ENCODE results near the gene NTN5.
"Not testable (repeated sequence)": the region's sequence is repeated elsewhere in the genome, so short reads cannot be mapped to it uniquely, and the experiment has no call there.

NTN5 gene

DNA sequence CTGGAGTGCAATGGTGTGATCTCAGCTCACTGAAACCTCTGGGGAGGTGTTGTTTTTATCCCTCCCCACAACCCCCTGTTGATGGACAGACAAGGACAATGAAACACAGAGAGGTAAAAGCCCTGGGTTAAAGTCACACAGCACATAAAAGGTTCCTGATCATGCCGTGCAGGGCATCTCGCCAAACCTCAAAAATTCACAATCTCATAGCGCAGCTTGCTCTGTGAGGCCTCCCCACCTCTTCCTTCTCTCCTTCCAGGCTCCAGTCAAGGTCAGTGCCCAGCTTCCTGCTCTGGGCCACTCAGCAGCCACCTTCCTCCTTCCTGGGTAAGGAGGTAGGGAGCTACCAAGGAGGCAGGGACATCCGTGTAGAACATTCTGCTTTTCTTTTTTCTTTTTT lies 25.2 kb upstream of the NTN5 start:
- no peak for FAIRE-seq
- DNase-seq (ENCODE audit: insufficient read length, low spot score), result no peak

DNA sequence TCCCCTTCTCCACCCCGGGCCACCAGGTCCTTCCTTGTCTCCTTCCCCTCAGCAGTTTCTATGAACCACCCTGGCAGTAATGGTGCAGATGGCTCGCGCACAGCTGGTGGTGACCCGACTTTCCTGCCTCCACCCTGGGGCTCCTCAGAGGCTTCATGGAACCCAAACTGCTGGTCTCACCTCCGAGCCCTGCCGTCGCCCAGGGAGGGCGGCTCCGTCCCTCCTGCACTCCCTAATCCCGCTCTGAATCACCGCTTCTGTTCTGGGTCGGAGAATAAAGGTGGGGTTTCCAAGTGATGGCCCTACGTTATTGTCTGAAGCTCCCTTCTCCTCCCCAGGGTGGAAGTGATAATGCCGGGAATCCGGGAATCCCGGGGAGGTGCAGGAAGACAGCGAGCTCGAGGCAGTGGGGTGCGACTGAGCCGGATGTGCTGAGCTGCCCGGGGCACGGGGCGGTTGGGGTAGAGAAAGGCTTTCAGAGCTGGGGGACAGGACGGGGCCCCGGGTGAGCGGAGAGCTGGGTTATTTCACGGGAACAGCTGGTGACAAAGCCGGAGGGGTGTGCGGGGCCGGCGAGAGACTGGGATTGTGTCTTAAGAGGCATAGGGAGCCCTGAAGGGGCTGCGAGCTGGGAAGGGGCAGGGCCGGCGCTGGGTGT lies 23.7 kb upstream of the NTN5 start:
- FAIRE-seq, result no peak
- no peak for DNase-seq (ENCODE audit: insufficient read length, low spot score)

DNA sequence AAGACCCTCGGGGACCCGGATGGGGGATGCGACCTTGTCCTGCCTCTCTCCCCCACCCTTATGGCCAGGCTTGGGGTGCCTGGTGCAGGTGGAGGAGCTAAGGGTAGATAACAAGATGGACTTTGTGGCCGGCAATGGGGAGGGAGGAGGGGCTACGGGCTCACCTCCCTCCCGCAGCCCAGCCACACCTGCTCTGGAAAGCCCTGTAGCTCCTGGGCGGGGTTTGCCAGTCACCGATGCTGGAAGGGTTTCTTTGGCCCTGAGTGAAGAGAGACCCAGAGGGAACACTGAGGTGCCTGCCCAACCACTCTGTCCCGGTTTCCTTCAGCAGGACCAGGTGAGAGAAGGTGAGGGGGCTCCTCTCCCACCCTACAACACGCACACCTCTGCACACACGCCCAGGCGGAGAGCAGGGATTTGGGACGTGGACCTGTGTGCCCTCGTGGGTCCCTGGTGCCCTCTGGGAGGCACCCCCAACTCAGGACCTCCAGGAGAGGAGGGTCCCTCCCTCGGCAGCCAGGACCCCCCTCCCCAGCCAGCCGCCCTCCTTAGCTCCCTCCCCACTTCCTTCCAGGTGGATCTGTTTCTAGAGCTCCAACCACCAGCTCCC lies 23.0 kb upstream of the NTN5 start, which contains the start of gene FUT2:
TSS of gene FUT2 (plus strand) at position 229 of the 610 bp plus-strand sequence. CDS start 6,986 bp downstream, outside the sequence.
- DNase-seq (ENCODE audit: insufficient read length, low spot score) (no peak), FAIRE-seq (no peak)

DNA sequence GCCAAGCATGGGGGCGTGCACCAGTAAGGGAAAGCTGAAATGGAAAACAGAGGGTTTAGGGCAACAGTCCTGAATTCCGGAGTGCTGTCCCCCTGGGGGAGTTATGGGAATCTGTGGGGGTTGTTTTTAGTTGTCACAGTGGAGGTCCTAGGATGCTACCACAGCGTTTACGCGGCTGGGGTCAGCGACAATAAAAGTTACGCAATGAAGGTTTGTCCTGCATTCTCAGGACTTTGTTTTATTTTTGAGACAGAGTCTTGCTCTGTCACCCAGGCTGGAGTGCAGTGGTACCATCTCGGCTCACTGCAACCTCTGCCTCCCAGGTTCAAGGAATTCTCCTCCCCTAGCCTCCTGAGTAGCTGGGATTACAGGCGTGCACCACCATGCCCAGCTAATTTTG lies 20.8 kb upstream of the NTN5 start:
- not testable (repeated sequence) for FAIRE-seq; DNase-seq (ENCODE audit: insufficient read length, low spot score)

DNA sequence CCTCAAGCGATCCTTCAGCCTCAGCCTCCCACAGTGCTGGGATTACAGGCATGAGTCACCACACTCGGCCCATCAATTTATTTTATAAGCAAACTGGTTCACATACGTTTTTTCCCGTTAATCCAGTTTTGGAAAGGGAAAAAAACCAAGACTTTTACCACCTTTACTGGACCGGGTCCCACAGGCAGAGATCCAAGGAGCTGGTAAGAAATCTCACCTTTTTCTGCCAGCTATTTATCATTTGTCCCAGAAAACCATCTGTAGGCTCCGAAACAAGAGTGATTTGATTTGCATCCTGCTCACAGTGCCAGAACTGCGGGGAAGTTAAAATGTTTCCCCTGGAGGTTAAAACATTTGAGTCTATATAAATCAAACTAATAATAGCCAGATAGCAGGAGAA lies 16.6 kb upstream of the NTN5 start:
- FAIRE-seq (no peak), DNase-seq (ENCODE audit: insufficient read length, low spot score) (no peak)

DNA sequence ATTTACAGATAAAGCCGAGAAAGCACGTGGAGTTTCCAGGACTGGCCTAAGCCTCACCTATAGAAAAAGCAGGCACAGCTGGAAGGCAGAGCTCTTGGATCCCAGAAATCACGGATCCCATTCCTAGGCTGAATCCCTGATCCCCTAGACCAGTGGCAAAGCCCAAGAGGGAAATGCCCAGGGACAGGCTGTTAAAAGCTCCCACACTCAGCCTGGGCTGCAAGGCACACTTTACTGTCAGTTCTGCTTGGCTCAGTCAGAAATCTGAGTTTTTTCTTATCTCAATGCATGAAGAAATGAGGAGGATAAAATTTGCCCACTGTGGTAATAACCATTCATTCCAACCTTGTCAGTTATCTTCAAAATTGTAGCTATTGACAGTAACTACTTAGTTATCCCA lies 15.0 kb upstream of the NTN5 start:
- no peak for FAIRE-seq
- DNase-seq (ENCODE audit: insufficient read length, low spot score), result no peak

DNA sequence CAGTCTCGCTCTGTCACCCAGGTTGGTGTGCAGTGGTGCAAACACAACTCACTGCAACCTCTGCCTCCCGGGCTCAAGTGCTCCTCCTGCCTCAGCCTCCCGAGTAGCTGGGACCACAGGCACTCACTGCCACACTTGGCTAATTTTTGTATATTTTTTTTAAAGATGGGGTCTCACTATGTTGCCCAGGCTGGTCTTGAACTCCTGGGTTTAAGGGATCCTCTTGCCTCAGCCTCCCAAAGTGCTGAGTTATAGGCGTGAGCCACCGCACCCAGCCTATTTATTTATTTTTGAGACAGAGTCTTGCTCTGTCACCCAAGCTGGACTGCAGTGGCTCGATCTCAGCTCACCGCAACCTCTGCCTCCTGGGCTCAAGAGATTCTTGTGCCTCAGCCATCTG lies 13.8 kb upstream of the NTN5 start:
- not testable (repeated sequence) for DNase-seq (ENCODE audit: insufficient read length, low spot score); FAIRE-seq

DNA sequence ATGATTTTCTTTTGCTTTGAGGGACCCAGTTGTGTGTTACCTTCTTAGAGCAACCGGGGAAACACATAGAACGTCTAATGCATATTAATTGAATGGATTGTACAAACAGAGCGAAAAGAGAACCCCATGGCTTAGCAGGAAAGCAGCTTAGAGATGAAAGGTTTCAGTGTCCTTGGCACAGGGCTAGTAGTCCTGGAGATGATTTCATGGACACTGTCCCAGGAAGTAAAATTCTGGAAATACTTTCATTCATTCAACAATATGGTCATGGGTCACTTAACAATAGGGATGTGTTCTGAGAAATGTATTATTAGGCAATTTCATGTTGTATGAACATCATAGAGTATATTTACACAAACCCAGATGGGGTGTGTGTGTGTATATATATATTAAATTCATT lies 13.3 kb upstream of the NTN5 start:
- FAIRE-seq, result no peak
- no peak for DNase-seq (ENCODE audit: insufficient read length, low spot score)

DNA sequence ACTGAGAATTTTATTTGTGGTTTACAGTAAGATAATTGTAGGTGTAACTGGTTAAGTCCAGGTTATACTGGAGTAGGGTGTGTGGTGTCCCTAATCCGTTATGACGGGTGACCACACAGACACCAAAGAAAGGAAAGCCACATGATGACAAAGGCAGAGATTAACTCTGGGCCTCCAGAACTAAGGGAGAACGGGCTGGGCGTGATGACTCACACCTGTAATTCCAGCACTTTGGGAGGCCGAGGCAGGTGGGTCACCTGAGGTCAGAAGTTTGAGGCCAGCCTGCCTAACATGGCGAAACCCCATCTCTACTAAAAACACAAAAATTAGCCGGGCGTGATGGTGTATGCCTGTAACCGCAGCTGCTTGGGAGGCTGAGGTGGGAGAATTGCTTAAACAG lies 12.8 kb upstream of the NTN5 start:
- no peak for DNase-seq (ENCODE audit: insufficient read length, low spot score)
- FAIRE-seq, result no peak

DNA sequence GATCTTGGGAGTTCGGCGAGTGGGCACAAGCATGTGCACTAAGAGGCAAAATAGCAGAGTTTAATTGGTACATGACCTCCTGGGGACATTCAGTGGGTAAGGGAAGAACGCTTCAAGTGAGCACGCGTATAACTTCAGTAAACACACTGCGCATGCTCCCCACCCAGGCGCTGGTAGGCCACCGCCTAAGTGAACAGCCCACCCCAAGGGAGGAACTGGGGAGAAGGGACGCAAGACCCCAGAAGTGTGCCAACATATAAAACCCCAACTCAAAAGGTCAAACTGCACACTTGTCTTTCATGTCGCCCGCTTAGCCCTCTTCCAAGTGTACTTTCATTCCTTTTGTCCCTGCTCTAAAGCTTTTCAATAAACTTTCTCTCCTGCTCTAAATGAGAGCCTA lies 10.5 kb upstream of the NTN5 start:
- DNase-seq (ENCODE audit: insufficient read length, low spot score) (no peak), FAIRE-seq (no peak)

DNA sequence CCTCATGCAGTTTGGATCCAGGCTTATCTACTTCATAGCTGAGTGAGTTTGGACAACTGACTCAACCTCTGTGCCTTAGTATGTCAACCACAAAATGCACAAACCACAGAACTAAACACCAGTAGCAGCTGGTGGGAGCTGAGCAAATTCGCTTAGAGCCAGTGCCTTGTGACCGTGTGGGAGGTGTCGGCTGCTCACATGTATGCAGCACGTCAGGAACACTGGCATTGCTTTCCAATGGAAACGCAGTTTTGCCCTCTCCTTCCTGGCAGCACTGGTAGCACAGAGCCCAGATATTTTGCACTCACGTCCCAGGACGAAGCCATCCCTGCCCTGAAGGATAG lies 8.3 kb upstream of the NTN5 start:
- DNase-seq (ENCODE audit: insufficient read length, low spot score) (no peak), FAIRE-seq (no peak)

DNA sequence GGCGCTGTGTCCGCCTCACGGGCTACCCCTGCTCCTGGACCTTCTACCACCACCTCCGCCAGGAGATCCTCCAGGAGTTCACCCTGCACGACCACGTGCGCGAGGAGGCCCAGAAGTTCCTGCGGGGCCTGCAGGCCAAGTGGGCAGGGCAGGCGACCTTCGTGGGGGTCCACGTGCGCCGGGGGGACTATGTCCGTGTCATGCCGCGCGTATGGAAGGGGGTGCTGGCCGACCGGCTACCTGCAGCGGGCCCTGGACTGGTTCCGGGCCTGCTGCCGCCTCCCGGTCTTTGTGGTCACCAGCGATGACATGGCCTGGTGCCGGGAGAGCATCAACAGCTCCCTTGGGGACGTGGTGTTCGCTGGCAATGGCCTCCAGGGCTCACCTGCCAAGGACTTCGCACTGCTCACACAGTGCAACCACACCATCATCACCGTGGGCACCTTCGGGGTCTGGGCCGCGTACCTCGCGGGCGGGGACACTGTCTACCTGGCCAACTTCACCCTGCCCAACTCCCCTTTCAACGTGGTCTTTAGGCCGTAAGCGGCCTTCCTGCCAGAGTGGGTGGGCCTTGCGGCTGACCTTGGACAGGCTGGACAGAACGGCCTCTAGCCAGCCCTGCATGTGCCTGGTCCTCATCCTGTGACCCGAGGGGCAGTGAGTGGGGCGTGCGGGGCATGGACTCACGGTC lies 7.8 kb upstream of the NTN5 start:
- no peak for FAIRE-seq
- DNase-seq (ENCODE audit: insufficient read length, low spot score), result no peak

DNA sequence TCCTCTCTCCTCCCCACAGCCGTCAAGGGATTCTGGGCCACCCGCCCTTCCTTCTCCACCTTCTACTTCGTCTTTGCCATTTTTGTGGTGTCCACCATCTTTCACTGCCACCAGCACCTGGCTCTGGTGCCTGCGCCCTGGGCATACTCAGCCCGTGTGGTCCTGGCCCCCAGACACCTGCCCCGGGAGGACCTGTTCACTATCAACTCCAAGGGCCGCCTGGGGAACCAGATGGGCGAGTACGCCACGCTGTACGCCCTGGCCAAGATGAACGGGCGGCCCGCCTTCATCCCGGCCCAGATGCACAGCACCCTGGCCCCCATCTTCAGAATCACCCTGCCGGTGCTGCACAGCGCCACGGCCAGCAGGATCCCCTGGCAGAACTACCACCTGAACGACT lies 7.2 kb upstream of the NTN5 start:
- not testable (repeated sequence) for DNase-seq (ENCODE audit: insufficient read length, low spot score)
- peak; percentile 54 for FAIRE-seq

DNA sequence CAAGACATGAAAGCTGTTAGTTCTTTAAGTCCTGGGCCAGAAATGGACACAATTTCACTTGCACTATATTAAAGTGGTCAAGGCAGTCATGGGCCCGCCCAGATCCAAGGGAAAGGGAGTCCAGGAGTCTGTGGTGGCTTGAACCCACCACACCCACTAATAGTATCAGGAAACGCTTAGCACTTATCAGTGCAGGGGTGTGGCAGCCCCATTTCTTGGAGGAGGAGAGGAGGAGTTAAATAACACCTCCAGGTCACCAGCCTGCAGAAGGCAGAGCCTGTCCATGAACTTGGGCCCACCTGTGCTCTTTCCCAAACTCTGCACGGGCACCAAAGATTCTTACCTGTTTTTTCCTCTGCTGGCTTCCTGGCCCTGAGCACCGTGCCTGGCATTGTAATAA lies 5.4 kb upstream of the NTN5 start:
- DNase-seq (ENCODE audit: insufficient read length, low spot score) (no peak), FAIRE-seq (no peak)

DNA sequence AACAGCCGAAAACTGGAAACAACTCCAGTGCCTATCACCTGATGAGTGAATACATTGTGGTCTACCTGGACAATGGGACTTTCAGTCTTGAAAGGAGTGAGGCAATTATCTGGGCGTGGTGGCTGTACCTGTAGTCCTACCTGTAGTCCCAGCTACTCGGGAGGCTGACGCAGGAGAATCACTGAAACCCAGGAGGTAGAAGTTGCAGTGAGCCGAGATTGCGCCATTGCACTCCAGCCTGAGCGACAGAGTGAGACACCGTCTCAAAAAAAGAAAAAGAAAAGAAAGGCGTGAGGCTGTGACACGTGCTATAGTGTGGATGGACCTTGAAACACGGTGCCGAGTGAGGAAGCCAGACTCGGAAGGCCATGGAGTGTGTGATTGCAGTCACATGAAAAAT lies 4.1 kb upstream of the NTN5 start:
- FAIRE-seq, result no peak

DNA sequence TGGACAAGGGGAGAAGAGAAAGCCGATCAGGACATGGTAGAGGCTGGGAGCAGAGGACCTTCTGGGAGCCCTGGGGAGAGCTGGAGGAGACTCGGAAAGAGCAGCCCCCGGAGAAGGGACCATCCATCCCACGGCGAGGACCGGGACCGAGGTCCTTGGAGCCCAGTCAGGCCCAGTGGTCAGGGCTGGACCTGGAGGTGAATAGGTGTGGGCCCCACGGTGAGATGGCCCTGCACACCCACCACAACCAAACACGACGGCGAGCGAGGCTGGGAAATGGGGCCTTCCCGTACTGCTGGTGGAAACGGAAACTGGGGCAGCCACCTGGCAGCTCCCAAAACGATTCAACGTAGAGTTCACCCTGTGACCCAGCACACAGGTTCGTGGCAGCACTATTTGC lies 3.7 kb upstream of the NTN5 start:
- no peak for DNase-seq (ENCODE audit: insufficient read length, low spot score)
- no peak for FAIRE-seq

More for the DNA sequence above, 4.1 kb upstream of the NTN5 start:
- DNase-seq (ENCODE audit: insufficient read length, low spot score), result no peak

DNA sequence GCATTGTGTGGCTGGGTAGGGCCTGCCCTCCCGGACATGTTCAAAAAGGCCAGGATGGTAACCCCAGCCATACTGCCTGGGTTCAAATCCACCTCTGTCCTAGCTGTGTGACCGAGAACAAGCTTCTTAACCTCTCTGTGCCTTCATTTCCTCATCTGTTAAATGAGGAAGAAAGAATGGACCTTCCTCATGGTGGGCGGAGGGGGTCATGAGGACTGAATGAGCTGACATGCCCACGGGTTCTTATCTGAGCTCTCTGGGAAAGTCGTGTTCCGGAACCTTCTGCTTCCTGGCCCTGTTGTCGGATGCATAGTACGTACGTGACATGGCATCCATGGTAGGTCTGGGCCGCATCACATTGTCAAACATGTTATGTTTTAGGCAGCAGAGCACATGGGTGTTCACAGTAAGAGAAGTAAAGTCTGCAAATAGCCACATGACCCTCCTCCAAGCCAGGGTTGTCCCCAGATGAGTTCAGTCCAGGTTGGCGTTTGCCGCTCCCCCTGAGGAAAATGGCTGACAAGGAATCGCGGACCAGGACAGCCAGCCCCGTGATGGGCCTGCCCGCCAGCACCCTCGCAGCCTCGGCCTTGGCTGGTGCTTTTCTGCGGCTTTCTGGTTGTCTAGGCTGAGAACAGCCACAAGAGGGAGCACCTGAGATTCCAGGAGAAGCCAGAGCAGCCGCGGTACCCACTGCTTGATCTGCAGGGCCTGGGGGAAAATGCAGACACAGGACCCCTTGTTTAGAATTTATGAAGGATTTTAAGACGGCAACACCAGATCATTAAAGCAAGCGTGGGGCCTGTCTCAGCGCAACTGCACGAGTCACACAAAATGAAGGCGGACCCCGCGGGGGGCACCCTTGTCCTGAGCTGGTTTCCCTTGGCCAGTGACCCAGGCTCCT lies 2.4 kb upstream of the NTN5 start:
- DNase-seq (ENCODE audit: insufficient read length, low spot score) (peak; percentile 94), FAIRE-seq (peak; percentile 68)

DNA sequence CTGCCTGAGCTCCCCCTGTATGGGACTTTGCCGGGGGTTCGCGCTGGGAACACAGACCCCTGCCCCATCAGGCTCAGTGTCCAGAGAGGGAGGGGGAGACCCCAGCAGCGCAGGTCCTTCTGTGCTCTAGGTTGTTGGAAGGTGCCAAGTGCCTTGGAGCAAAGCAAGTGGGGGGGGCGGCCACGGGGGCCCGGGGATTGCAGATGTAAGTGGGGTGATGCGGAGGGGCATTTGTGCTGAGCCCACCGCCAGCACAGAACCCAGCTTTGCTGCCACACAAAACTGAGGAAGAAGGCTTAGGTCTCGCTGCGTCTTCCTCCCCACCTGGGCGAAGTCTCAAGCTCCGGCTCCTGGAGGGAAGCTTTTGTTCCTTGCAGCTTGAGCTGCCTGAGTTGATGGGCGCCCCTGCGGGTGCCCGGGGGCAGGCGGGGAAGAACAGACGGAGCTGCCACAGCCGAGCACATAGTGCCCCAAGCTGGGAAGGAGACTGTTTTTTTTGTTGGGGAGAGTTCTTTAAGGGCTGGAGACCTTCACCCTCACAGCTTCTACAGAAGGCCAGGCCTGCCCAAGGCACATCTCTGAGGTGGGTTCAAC lies 1.5 kb upstream of the NTN5 start:
- DNase-seq (ENCODE audit: insufficient read length, low spot score), result no peak
- no peak for FAIRE-seq

DNA sequence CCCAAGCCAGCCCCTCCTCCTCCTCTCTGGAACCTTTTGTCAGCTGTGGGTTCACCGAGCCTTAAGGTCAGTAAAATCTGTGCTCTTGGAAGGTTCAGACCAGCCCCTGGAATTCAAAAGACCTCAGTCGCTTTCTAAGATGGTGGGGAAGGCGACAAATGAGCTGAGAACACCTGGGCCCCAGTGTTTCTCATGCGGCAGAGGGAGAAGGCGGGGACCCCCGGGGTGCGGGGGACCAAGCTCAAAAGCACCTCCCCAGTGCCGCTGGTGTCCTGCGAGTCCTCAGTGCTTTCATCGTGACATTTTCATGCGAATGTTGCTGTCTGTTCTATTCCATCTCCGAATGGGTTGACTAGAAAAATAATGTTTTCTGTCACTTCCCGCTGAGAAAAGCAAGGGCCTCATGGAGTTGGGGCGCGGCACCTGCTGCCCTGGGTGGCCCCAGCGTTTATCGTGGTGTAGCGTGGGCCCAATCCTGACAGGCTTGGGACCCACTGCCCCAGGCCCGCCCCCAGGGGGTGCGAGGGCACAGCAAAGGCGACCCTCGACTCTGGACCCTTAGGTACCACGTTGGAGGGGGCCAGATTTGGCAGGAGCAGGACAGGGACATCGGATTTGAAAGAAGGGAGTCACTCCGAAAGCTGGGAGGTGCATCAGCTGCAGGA lies 751 bp upstream of the NTN5 start:
- no peak for DNase-seq (ENCODE audit: insufficient read length, low spot score)
- FAIRE-seq, result no peak

DNA sequence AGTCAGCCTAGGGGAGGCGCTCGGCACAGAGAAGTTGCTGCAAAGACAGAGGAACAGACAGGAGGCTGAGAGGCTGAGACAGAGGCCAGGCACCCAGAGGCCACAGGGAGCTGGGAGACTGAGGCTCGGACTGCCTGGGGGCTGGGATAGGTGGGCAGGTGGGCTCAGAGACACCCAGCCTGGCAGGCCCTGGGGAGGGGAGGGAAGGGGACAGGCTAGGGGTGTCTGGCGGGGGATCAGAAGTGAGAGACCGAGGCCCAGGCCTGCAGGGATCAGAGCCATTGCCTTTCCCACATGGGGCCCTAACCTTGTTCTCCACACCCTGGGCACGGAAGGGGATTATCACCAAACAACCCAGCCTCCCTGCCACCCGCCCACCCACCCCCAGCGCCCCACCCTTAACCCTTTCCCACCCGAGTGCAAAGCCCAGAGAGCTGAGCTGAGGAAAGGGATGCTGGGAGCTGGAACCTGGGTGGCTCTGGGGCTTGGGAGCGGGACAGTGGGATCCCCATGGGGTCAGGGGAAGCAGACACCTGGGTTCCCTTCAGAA lies 1.3 kb downstream of the NTN5 start:
- DNase-seq (ENCODE audit: insufficient read length, low spot score) (no peak), FAIRE-seq (no peak)

Data from HTR-8/SVneo (cell line).